Muscle of leg (tissue), 11 donors: ENCODE results near the gene RBM43. TPM values are rescaled to one million over a fixed set of nuclear protein-coding genes. Genes with fewer than 3 reads are reported as not detected.

Experiments used
- DNase-seq: peaks from one replicate; pipeline ENCODE4 v3.0.0; 2013
- H3K27ac ChIP-seq: one replicate; pipeline ENCODE4 v1.5.1; 2013; ENCODE audit warnings: mild to moderate bottlenecking, low read length, control low read depth
- H3K27me3 ChIP-seq: one replicate; pipeline ENCODE4 v1.6.1; 2013; ENCODE audit warnings: low read length; ENCODE audit not compliant: control insufficient read depth, insufficient read depth
- H3K36me3 ChIP-seq: one replicate; pipeline ENCODE4 v1.6.1; 2013; ENCODE audit warnings: low read length; ENCODE audit not compliant: control insufficient read depth, insufficient read depth
- H3K4me1 ChIP-seq: one replicate; pipeline ENCODE4 v1.6.1; 2013; ENCODE audit warnings: low read length; ENCODE audit not compliant: control insufficient read depth, insufficient read depth
- H3K4me3 ChIP-seq: one replicate; pipeline ENCODE4 v1.5.1; 2013; ENCODE audit warnings: low read length, control low read depth
- H3K9me3 ChIP-seq: replicated peaks from 2 replicates; pipeline ENCODE4 v1.6.1; 2013; ENCODE audit warnings: low read depth, low read length; ENCODE audit not compliant: control insufficient read depth
- WGBS: methylation state at CpG from one replicate; pipeline ENCODE4 v1.1.5; 2013; ENCODE audit warnings: missing lambda C conversion rate; ENCODE audit not compliant: insufficient coverage; 5-methylcytosine and 5-hydroxymethylcytosine counted together
- polyA plus RNA-seq, 8 donors: library from polyadenylated mRNA; unstranded; fragments of 120-200 nt; gene quantifications; one replicate each; pipeline versions ENCODE4 v1.2.1 to v1.2.3, GENCODE V29; 2013; ENCODE audit warnings: inconsistent platforms in 1 of 8, low replicate concordance in 1 of 8; ENCODE audit not compliant: insufficient read length in 8 of 8, insufficient read depth in 1 of 8
- total RNA-seq: library from RNA; stranded (reverse); fragments of 120-200 nt; gene quantifications from one replicate; pipeline ENCODE4 v1.2.4, GENCODE V29; 2013

The RBM43 gene
- total and polyA plus RNA-seq, 9 donors = 5.8 to 11.0 (median 8.0) TPM

GRCh38 chr2:151198645-151199044 lies 63.0 kb downstream of the RBM43 start:
- WGBS = 100% methylated on average over 1 of the region's 2 CpGs
- no peak for DNase-seq

More at GRCh38 chr2:151198645-151199044, 63.0 kb downstream of the RBM43 start:
- Histone ChIP-seq H3K27ac (no peak overlapping the region), H3K36me3 (no peaks in the 10 kb centered on the region), H3K9me3 (no peaks in the 10 kb centered on the region), H3K4me1 (no peaks in the 10 kb centered on the region), H3K4me3 (no peak overlapping the region), H3K27me3 (no peaks in the 10 kb centered on the region)

Other genes starting within 250 kb of the RBM43 start
- 6.0 TPM for gene NMI, start 27.8 kb upstream of the RBM43 start, total RNA-seq
- 1 to 10 TPM; 5.6 to 9.6 (median 7.6) TPM for gene NMI, start 27.8 kb upstream of the RBM43 start, polyA plus RNA-seq
- 15.4 TPM for gene TNFAIP6, start 95.7 kb upstream of the RBM43 start, total RNA-seq
- gene TNFAIP6, start 95.7 kb upstream of the RBM43 start, polyA plus RNA-seq = 10 to 100 TPM in 7 of 8 donors, 1 to 10 TPM in 1; 9.9 to 23.5 (median 15.2) TPM
- 38.6 TPM for gene RIF1, start 148.0 kb upstream of the RBM43 start, total RNA-seq
- gene RIF1, start 148.0 kb upstream of the RBM43 start, polyA plus RNA-seq = 100 to 1,000 TPM in 1 of 8 donors, 10 to 100 TPM in 7; 31.0 to 124 (median 51.1) TPM